ENCODE data around the gene DDX50. TPM values are rescaled to one million over a fixed set of nuclear protein-coding genes. Genes with fewer than 3 reads are reported as not detected.
A peak's percentile ranks its signal among the peaks of the same experiment; 100 is the strongest.
"Not testable (repeated sequence)": the region's sequence is repeated elsewhere in the genome, so short reads cannot be mapped to it uniquely, and the experiment has no call there.

The DDX50 gene
- total RNA-seq, 1 donor from 2014 or later = 31.6 TPM

DNA sequence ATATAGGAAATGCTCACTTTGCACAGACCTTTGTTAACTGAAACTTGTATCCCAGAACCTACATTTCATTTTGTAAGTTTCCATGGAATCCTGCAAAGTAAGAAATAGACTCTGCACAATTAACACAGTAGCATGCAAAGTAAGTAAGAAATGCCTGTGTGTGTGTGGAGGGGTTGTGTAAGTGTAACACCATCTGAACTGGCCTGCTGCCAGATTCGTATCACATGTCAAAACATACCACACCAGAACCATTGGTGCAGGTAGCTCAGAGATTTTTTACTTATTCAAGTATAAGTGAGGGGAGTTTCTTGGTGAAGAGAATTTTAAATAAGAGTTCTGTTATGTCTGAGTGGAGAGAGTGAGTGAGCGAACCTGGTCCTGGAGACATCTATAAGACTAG, 37.0 kb downstream of the DDX50 start:
- no peaks in the 10 kb centered on the region for H3K9me3 Mint-ChIP-seq (ENCODE audit: unreplicated experiment)
- H3K27me3 Mint-ChIP-seq (ENCODE audit: unreplicated experiment) = no peaks in the 10 kb centered on the region
- TF ChIP-seq, protein P1, sequence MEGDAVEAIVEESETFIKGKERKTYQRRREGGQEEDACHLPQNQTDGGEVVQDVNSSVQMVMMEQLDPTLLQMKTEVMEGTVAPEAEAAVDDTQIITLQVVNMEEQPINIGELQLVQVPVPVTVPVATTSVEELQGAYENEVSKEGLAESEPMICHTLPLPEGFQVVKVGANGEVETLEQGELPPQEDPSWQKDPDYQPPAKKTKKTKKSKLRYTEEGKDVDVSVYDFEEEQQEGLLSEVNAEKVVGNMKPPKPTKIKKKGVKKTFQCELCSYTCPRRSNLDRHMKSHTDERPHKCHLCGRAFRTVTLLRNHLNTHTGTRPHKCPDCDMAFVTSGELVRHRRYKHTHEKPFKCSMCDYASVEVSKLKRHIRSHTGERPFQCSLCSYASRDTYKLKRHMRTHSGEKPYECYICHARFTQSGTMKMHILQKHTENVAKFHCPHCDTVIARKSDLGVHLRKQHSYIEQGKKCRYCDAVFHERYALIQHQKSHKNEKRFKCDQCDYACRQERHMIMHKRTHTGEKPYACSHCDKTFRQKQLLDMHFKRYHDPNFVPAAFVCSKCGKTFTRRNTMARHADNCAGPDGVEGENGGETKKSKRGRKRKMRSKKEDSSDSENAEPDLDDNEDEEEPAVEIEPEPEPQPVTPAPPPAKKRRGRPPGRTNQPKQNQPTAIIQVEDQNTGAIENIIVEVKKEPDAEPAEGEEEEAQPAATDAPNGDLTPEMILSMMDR (IDR thresholded peaks at IDR 0.05; ENCODE audit: partially characterized antibody, unreplicated experiment) = no peak

DNA sequence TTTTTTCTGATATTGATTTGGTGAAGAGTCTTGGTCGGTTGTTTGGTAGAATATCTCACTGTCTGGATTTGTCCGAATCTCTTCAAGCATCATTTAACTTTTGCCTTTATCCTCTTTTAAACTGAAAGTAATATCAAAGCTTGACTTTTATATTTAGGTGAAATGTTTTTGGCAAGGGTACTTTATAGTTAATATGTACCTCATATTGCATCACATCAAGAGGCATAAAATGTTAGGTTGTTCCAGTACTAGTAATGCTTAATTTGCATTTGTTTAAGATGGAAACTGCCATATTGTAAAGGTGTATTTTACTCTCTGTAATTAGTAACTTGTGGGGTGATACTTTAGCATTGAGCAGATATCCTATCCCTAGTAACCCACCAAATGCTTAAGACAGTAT, 37.8 kb downstream of the DDX50 start:
- H3K9me3 Mint-ChIP-seq (ENCODE audit: unreplicated experiment) = no peaks in the 10 kb centered on the region
- no peaks in the 10 kb centered on the region for H3K4me1 Mint-ChIP-seq (ENCODE audit: low read depth, unreplicated experiment)
- no peaks in the 10 kb centered on the region for H3K36me3 Mint-ChIP-seq (ENCODE audit: unreplicated experiment)
- no peak for DNase-seq
- no peaks in the 10 kb centered on the region for H3K27me3 Mint-ChIP-seq (ENCODE audit: unreplicated experiment)
- H3K27ac Mint-ChIP-seq (ENCODE audit: unreplicated experiment) = no peak overlapping the region
- TF ChIP-seq, protein P1 (IDR thresholded peaks at IDR 0.05; ENCODE audit: partially characterized antibody, unreplicated experiment) = no peak
- H3K4me3 Mint-ChIP-seq (ENCODE audit: unreplicated experiment) = no peak overlapping the region

More for the DNA sequence above, 37.0 kb downstream of the DDX50 start:
- no peaks in the 10 kb centered on the region for H3K36me3 Mint-ChIP-seq (ENCODE audit: unreplicated experiment)
- DNase-seq = no peak
- no peak overlapping the region for H3K4me3 Mint-ChIP-seq (ENCODE audit: unreplicated experiment)
- H3K27ac Mint-ChIP-seq (ENCODE audit: unreplicated experiment) = no peak overlapping the region
- no peaks in the 10 kb centered on the region for H3K4me1 Mint-ChIP-seq (ENCODE audit: low read depth, unreplicated experiment)

- not testable (repeated sequence) for H3K4me3 Mint-ChIP-seq (ENCODE audit: unreplicated experiment); H3K27me3 Mint-ChIP-seq (ENCODE audit: unreplicated experiment); H3K36me3 Mint-ChIP-seq (ENCODE audit: unreplicated experiment); DNase-seq; H3K4me1 Mint-ChIP-seq (ENCODE audit: low read depth, unreplicated experiment); H3K9me3 Mint-ChIP-seq (ENCODE audit: unreplicated experiment); H3K27ac Mint-ChIP-seq (ENCODE audit: unreplicated experiment)
Measured at GRCh38 chr10:68940917-68941316, 39.8 kb downstream of the DDX50 start.

DNA sequence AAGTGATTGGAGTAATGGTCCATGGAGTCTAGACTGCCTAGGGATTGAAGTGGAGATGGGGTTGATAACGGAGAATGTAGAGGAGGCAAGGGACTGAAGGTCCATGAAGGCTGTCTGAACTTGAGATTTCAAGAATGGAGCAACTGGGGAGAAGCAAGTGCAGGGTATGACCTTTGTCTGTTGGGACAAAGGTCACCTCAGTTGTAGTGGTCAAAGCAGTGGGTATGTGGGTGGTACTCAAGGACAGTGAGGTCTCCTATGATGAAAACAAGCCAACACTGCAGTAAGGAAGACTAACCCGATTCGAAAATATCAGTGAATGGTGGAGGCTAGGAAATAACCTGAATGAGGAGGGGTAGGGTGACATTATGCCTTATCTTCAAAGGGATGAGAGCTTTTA, 49.5 kb downstream of the DDX50 start:
- no peak overlapping the region for H3K27ac Mint-ChIP-seq (ENCODE audit: unreplicated experiment)
- H3K4me1 Mint-ChIP-seq (ENCODE audit: low read depth, unreplicated experiment) = no peaks in the 10 kb centered on the region
- no peaks in the 10 kb centered on the region for H3K27me3 Mint-ChIP-seq (ENCODE audit: unreplicated experiment)
- no peak for DNase-seq
- H3K9me3 Mint-ChIP-seq (ENCODE audit: unreplicated experiment) = peaks cover 2% of the 10 kb centered on the region
- TF ChIP-seq, protein P1 (IDR thresholded peaks at IDR 0.05; ENCODE audit: partially characterized antibody, unreplicated experiment) = no peak
- H3K4me3 Mint-ChIP-seq (ENCODE audit: unreplicated experiment) = no peak overlapping the region
- no peaks in the 10 kb centered on the region for H3K36me3 Mint-ChIP-seq (ENCODE audit: unreplicated experiment)

- no peak overlapping the region for H3K27ac Mint-ChIP-seq (ENCODE audit: unreplicated experiment)
- peak overlapping the region; percentile 100 for H3K4me3 Mint-ChIP-seq (ENCODE audit: unreplicated experiment)
- no peak for DNase-seq
- H3K9me3 Mint-ChIP-seq (ENCODE audit: unreplicated experiment) = peaks cover 2% of the 10 kb centered on the region
- H3K27me3 Mint-ChIP-seq (ENCODE audit: unreplicated experiment) = peaks cover 4% of the 10 kb centered on the region
- H3K4me1 Mint-ChIP-seq (ENCODE audit: low read depth, unreplicated experiment) = peaks cover 4% of the 10 kb centered on the region
- H3K36me3 Mint-ChIP-seq (ENCODE audit: unreplicated experiment) = no peaks in the 10 kb centered on the region
- TF ChIP-seq, protein P1 (IDR thresholded peaks at IDR 0.05; ENCODE audit: partially characterized antibody, unreplicated experiment) = no peak
Measured at GRCh38 chr10:68954904-68955303, 53.8 kb downstream of the DDX50 start.

Data from glutamatergic neuron (in vitro differentiated cells).